Measurements from ENCODE around the gene PCBP3.

The PCBP3 gene

GRCh38 chr21:45790427-45790826 lies 146.9 kb downstream of the PCBP3 start:
- H3K4me3 ChIP-seq (IDR thresholded peaks at IDR 0.05; ENCODE audit: insufficient read depth, low read depth, low read length): no peak overlapping the region
- H3K27ac ChIP-seq: no peak overlapping the region
- no peaks in the 10 kb centered on the region for H3K4me1 ChIP-seq (ENCODE audit: low read depth, poor library complexity, severe bottlenecking)
- H3K27me3 ChIP-seq (ENCODE audit: insufficient read depth, low read depth): peaks cover 44% of the 10 kb centered on the region; the same call in 1 of the 2 replicates
- no peaks in the 10 kb centered on the region for H4K20me1 ChIP-seq (ENCODE audit: insufficient read depth)
- no peak overlapping the region for H3K9ac ChIP-seq
- H3K79me2 ChIP-seq (ENCODE audit: insufficient read depth, low read depth): no peaks in the 10 kb centered on the region
- no peaks in the 10 kb centered on the region for H3K36me3 ChIP-seq (ENCODE audit: insufficient read depth)
- no peak overlapping the region for H3K4me2 ChIP-seq
- no peak for TF ChIP-seq CTCF (conservative IDR thresholded peaks at IDR 0.05; ENCODE audit: low read depth, low read length)
- H2AFZ ChIP-seq (ENCODE audit: low read depth): no peak overlapping the region

- no peaks in the 10 kb centered on the region for H3K36me3 ChIP-seq (ENCODE audit: insufficient read depth)
- H4K20me1 ChIP-seq (ENCODE audit: insufficient read depth): no peaks in the 10 kb centered on the region
- no peaks in the 10 kb centered on the region for H3K79me2 ChIP-seq (ENCODE audit: insufficient read depth, low read depth)
- peaks cover 37% of the 10 kb centered on the region; the same call in 1 of the 2 replicates for H3K27me3 ChIP-seq (ENCODE audit: insufficient read depth, low read depth)
- no peak for TF ChIP-seq CTCF (conservative IDR thresholded peaks at IDR 0.05; ENCODE audit: low read depth, low read length)
- no peak overlapping the region for H3K9ac ChIP-seq
- no peak overlapping the region for H2AFZ ChIP-seq (ENCODE audit: low read depth)
- no peak overlapping the region for H3K4me2 ChIP-seq
- H3K27ac ChIP-seq: no peak overlapping the region
- H3K4me1 ChIP-seq (ENCODE audit: low read depth, poor library complexity, severe bottlenecking): no peaks in the 10 kb centered on the region
- no peak overlapping the region for H3K4me3 ChIP-seq (IDR thresholded peaks at IDR 0.05; ENCODE audit: insufficient read depth, low read depth, low read length)
Observed at GRCh38 chr21:45791562-45792418, 148.3 kb downstream of the PCBP3 start.

- no peak overlapping the region for H3K4me3 ChIP-seq (IDR thresholded peaks at IDR 0.05; ENCODE audit: insufficient read depth, low read depth, low read length)
Observed at GRCh38 chr21:45792682-45793383, 149.3 kb downstream of the PCBP3 start.

GRCh38 chr21:45794027-45794426 lies 150.5 kb downstream of the PCBP3 start:
- H3K4me3 ChIP-seq (IDR thresholded peaks at IDR 0.05; ENCODE audit: insufficient read depth, low read depth, low read length): no peak overlapping the region
- H3K9ac ChIP-seq: no peak overlapping the region
- H3K4me1 ChIP-seq (ENCODE audit: low read depth, poor library complexity, severe bottlenecking): no peaks in the 10 kb centered on the region
- H3K4me2 ChIP-seq: no peak overlapping the region
- H3K27ac ChIP-seq: no peak overlapping the region
- H3K27me3 ChIP-seq (ENCODE audit: insufficient read depth, low read depth): peaks cover 17% of the 10 kb centered on the region; the same call in 1 of the 2 replicates
- no peak for TF ChIP-seq CTCF (conservative IDR thresholded peaks at IDR 0.05; ENCODE audit: low read depth, low read length)
- H3K36me3 ChIP-seq (ENCODE audit: insufficient read depth): no peaks in the 10 kb centered on the region
- no peaks in the 10 kb centered on the region for H4K20me1 ChIP-seq (ENCODE audit: insufficient read depth)
- no peaks in the 10 kb centered on the region for H3K79me2 ChIP-seq (ENCODE audit: insufficient read depth, low read depth)
- H2AFZ ChIP-seq (ENCODE audit: low read depth): no peak overlapping the region

More at GRCh38 chr21:45792682-45793383, 149.3 kb downstream of the PCBP3 start:
- no peak for TF ChIP-seq CTCF (conservative IDR thresholded peaks at IDR 0.05; ENCODE audit: low read depth, low read length)
- Histone ChIP-seq H3K27ac (no peak overlapping the region), H3K4me2 (no peak overlapping the region), H3K4me1 (ENCODE audit: low read depth, poor library complexity, severe bottlenecking) (no peaks in the 10 kb centered on the region), H3K27me3 (ENCODE audit: insufficient read depth, low read depth) (peaks cover 29% of the 10 kb centered on the region; the same call in 1 of the 2 replicates), H2AFZ (ENCODE audit: low read depth) (no peak overlapping the region), H4K20me1 (ENCODE audit: insufficient read depth) (no peaks in the 10 kb centered on the region), H3K79me2 (ENCODE audit: insufficient read depth, low read depth) (no peaks in the 10 kb centered on the region), H3K36me3 (ENCODE audit: insufficient read depth) (no peaks in the 10 kb centered on the region), H3K9ac (no peak overlapping the region)
